ENCODE results near the gene FOXN3. TPM values are rescaled to one million over a fixed set of nuclear protein-coding genes. Genes with fewer than 3 reads are reported as not detected.

Gene FOXN3
- total RNA-seq, 6 experiments from 2014 or later, result 31.9 to 43.4 (median 37.9) TPM

DNA sequence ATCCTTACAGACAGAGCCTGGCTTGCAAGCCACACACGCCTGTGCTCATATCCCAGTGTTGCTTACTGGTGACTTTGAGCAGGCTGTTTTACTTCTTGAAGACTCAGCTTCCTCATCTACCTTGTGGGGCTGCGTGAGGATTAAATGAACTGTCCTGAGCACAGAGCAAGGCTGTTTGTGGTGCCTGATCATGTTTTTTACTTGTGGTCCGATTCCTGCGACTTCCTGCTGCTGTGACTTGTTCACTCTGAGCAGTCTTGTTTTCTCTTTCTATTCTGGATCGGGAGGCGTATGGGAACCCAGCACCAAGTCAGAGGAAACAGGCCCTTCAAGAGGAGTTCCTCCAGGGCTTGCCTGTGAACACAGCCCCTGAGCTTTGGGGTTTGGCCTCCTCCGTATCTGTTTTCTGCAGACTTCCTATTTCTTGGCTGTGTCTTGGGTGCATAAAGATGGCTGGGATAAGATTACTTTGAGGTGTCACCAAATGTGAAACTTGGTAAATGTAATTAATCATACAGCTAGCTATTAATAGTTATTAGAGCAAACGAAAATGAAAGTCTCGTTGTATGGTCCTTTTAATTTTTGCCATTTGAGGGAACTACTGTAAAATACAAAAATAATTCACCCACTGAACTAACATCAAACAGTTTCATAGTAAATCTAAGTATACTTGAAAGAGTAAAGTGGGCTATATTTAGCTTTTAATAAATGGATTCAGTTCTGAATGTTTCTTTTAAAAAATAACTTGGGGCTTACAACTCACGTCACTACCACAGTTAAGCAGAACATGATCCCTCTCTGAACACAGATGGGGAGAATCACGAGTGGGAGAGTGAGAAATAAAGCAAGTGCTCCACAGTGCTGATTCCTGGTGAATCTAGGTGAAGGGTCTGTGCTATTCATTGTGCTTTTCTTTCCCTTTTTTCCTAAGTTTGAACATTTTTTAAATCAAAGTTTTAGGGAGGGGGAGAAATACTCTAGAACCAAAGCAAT, 251.5 kb downstream of the FOXN3 start:
- DNase-seq, result no peak
- TF ChIP-seq, protein P1, sequence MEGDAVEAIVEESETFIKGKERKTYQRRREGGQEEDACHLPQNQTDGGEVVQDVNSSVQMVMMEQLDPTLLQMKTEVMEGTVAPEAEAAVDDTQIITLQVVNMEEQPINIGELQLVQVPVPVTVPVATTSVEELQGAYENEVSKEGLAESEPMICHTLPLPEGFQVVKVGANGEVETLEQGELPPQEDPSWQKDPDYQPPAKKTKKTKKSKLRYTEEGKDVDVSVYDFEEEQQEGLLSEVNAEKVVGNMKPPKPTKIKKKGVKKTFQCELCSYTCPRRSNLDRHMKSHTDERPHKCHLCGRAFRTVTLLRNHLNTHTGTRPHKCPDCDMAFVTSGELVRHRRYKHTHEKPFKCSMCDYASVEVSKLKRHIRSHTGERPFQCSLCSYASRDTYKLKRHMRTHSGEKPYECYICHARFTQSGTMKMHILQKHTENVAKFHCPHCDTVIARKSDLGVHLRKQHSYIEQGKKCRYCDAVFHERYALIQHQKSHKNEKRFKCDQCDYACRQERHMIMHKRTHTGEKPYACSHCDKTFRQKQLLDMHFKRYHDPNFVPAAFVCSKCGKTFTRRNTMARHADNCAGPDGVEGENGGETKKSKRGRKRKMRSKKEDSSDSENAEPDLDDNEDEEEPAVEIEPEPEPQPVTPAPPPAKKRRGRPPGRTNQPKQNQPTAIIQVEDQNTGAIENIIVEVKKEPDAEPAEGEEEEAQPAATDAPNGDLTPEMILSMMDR (IDR thresholded peaks at IDR 0.05), result no peak
- H3K36me3 Mint-ChIP-seq (ENCODE audit: low read depth), result peaks cover 2% of the 10 kb centered on the region; the same call in 1 of the 2 replicates
- H3K4me1 Mint-ChIP-seq (ENCODE audit: low read depth), result no peaks in the 10 kb centered on the region; the same call in 1 of the 2 replicates
- H3K4me3 Mint-ChIP-seq, result no peak overlapping the region
- H3K27me3 Mint-ChIP-seq (ENCODE audit: insufficient read depth), result no peaks in the 10 kb centered on the region
- H3K27ac Mint-ChIP-seq, result no peak overlapping the region
- no peaks in the 10 kb centered on the region for H3K9me3 Mint-ChIP-seq

- no peaks in the 10 kb centered on the region for H3K27me3 Mint-ChIP-seq (ENCODE audit: insufficient read depth)
- TF ChIP-seq, protein P1 (IDR thresholded peaks at IDR 0.05), result no peak
- no peak overlapping the region for H3K27ac Mint-ChIP-seq
- no peaks in the 10 kb centered on the region for H3K9me3 Mint-ChIP-seq
- H3K36me3 Mint-ChIP-seq (ENCODE audit: low read depth), result peaks cover 5% of the 10 kb centered on the region; the same call in 1 of the 2 replicates
- no peak for DNase-seq
- no peak overlapping the region for H3K4me3 Mint-ChIP-seq
- H3K4me1 Mint-ChIP-seq (ENCODE audit: low read depth), result no peaks in the 10 kb centered on the region; the same call in 1 of the 2 replicates
Measured at GRCh38 chr14:89164168-89165073, 252.6 kb downstream of the FOXN3 start.

DNA sequence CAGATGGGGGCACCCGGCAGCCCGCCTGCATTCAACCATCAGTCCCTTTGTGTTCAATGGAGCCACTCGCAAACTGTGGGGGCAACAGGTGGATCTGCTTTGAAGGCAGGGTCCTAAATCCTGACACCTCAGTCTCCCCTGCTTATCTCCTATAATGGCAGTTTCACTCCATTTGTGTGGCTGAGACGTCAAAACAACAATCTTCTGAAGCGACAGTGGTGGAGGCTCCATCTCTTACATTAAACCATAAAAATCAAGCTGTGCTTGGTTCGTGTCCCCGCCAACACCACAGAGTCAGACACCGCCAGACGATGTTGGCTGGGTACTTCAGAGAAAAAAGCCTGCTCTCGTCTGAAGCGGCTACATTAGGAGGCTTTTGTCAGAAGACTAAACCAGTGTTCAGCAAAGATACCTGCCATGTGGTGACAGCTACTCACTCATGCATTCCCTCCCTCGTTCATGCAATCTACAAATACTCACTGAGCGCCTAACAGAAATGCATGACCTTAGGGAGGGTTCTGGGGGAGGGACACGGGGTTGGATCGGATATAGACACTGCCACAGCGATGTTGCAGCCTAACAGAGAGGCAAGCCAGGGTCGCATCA, 253.9 kb downstream of the FOXN3 start:
- Mint-ChIP-seq H3K27ac (no peak overlapping the region), H3K4me1 (ENCODE audit: low read depth) (no peaks in the 10 kb centered on the region; the same call in 1 of the 2 replicates), H3K9me3 (no peaks in the 10 kb centered on the region), H3K4me3 (no peak overlapping the region), H3K27me3 (ENCODE audit: insufficient read depth) (no peaks in the 10 kb centered on the region), H3K36me3 (ENCODE audit: low read depth) (peaks cover 5% of the 10 kb centered on the region; the same call in 1 of the 2 replicates)
- DNase-seq, result no peak
- TF ChIP-seq, protein P1 (IDR thresholded peaks at IDR 0.05), result no peak

DNA sequence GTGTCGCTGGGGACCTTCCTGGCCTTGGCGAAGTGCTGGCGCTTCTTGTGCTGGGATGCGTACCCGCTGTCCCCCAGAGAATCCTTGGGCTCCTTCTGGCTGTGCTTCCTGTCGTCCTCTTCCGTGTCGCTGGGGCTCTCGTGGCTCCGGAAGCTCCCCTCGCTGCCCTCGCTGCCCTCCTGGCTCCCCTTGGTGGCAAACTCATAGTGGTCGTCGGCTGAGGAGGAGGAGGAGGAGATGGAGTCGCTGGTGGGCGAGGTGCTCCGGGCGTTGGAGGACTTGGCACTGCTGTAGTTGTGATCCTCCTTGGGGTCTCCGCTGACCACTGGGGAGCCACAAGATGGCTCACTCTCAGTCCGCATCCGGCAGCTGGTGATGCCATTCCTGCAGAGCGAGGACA, 254.4 kb downstream of the FOXN3 start:
- DNase-seq, result no peak
- Mint-ChIP-seq H3K4me3 (no peak overlapping the region), H3K4me1 (ENCODE audit: low read depth) (no peaks in the 10 kb centered on the region; the same call in 1 of the 2 replicates), H3K9me3 (no peaks in the 10 kb centered on the region), H3K27me3 (ENCODE audit: insufficient read depth) (no peaks in the 10 kb centered on the region), H3K27ac (no peak overlapping the region), H3K36me3 (ENCODE audit: low read depth) (peaks cover 5% of the 10 kb centered on the region; the same call in 1 of the 2 replicates)
- TF ChIP-seq, protein P1 (IDR thresholded peaks at IDR 0.05), result no peak

- DNase-seq, result no peak
- no peak overlapping the region for H3K27ac Mint-ChIP-seq
- H3K27me3 Mint-ChIP-seq (ENCODE audit: insufficient read depth), result no peaks in the 10 kb centered on the region
- H3K9me3 Mint-ChIP-seq, result no peaks in the 10 kb centered on the region
- peaks cover 5% of the 10 kb centered on the region; the same call in 1 of the 2 replicates for H3K36me3 Mint-ChIP-seq (ENCODE audit: low read depth)
- TF ChIP-seq, protein P1 (IDR thresholded peaks at IDR 0.05), result no peak
- no peak overlapping the region for H3K4me3 Mint-ChIP-seq
- no peaks in the 10 kb centered on the region; the same call in 1 of the 2 replicates for H3K4me1 Mint-ChIP-seq (ENCODE audit: low read depth)
Measured at GRCh38 chr14:89160437-89160836, 256.6 kb downstream of the FOXN3 start.

All from HFFc6 (cell line).